ENCODE measurements around the gene SLC22A6. TPM values are rescaled to one million over a fixed set of nuclear protein-coding genes. Genes with fewer than 3 reads are reported as not detected.

Gene SLC22A6
- total and polyA plus RNA-seq, 8 donors: 0.08 to 0.34 (median 0.14) TPM; not detected in 3

GRCh38 chr11:63001456-63001855 lies 16.7 kb upstream of the SLC22A6 start:
- DNase-seq: no peak
- Histone ChIP-seq H3K4me1 (no peaks in the 10 kb centered on the region), H3K36me3 (no peaks in the 10 kb centered on the region), H3K27me3 (no peaks in the 10 kb centered on the region), H3K4me3 (no peak overlapping the region), H3K27ac (no peak overlapping the region), H3K9me3 (no peaks in the 10 kb centered on the region)
- intact Hi-C loops (cut with DNase I): no loop called here
- TF ChIP-seq CTCF (IDR thresholded peaks at IDR 0.05): no peak
- ATAC-seq: no peak

- DNase-seq (no peak), ATAC-seq (no peak)
- H3K27me3 ChIP-seq: no peaks in the 10 kb centered on the region
- no peak for TF ChIP-seq CTCF (IDR thresholded peaks at IDR 0.05)
- no peak overlapping the region for H3K27ac ChIP-seq
- no peaks in the 10 kb centered on the region for H3K9me3 ChIP-seq
- H3K4me1 ChIP-seq: no peaks in the 10 kb centered on the region
- no peaks in the 10 kb centered on the region for H3K36me3 ChIP-seq
- intact Hi-C loops (cut with DNase I): no loop called here
- no peak overlapping the region for H3K4me3 ChIP-seq
These were observed 14.9 kb upstream of the SLC22A6 start for GRCh38 chr11:62999649-63000048.

- DNase-seq (no peak), ATAC-seq (no peak)
- no peaks in the 10 kb centered on the region for H3K4me1 ChIP-seq
- no peak overlapping the region for H3K27ac ChIP-seq
- H3K27me3 ChIP-seq: no peaks in the 10 kb centered on the region
- no peak for TF ChIP-seq CTCF (IDR thresholded peaks at IDR 0.05)
- no peak overlapping the region for H3K4me3 ChIP-seq
- intact Hi-C loops (cut with DNase I): no loop called here
- H3K36me3 ChIP-seq: no peaks in the 10 kb centered on the region
- no peaks in the 10 kb centered on the region for H3K9me3 ChIP-seq
These were observed 14.4 kb upstream of the SLC22A6 start for GRCh38 chr11:62999156-62999555.

GRCh38 chr11:62996271-62996670 lies 11.5 kb upstream of the SLC22A6 start:
- Histone ChIP-seq H3K36me3 (no peaks in the 10 kb centered on the region), H3K4me1 (no peaks in the 10 kb centered on the region), H3K4me3 (no peak overlapping the region), H3K27ac (no peak overlapping the region), H3K27me3 (no peaks in the 10 kb centered on the region), H3K9me3 (no peaks in the 10 kb centered on the region)
- DNase-seq (no peak), ATAC-seq (no peak)
- TF ChIP-seq CTCF (IDR thresholded peaks at IDR 0.05): no peak
- intact Hi-C loops (cut with DNase I): no loop called here

- no peak for DNase-seq
- Histone ChIP-seq H3K9me3 (no peaks in the 10 kb centered on the region), H3K4me3 (no peak overlapping the region), H3K4me1 (no peaks in the 10 kb centered on the region), H3K36me3 (no peaks in the 10 kb centered on the region), H3K27ac (no peak overlapping the region), H3K27me3 (no peaks in the 10 kb centered on the region)
- ATAC-seq: no peak
- no peak for TF ChIP-seq CTCF (IDR thresholded peaks at IDR 0.05)
- intact Hi-C loops (cut with DNase I): no loop called here
These were observed 10.0 kb upstream of the SLC22A6 start for GRCh38 chr11:62994775-62995174.
